Esophagus squamous epithelium (tissue), 4 donors: Measurements from ENCODE around the gene ADAM12.

Experiments
- CTCF ChIP-seq, 6 experiments: fragments of 450-650 bp in 4 of 6; fragments of 200-600 bp in 2 of 6; sonication (generic) in 2 of 6; IDR thresholded peaks; one replicate each; pipeline ENCODE4 v1.5.1; 2016 to 2019; ENCODE audit warnings: antibody characterized with exemption in 6 of 6, mild to moderate bottlenecking in 4 of 6, moderate library complexity in 4 of 6
- POLR2A ChIP-seq, 4 donors: fragments of 450-650 bp; IDR thresholded peaks; one replicate each; pipeline ENCODE4 v1.6.1; 2017; ENCODE audit warnings: antibody characterized with exemption in 4 of 4, mild to moderate bottlenecking in 4 of 4, moderate library complexity in 3 of 4

- no peak for TF ChIP-seq CTCF (IDR thresholded peaks at IDR 0.05)
- no peak for TF ChIP-seq POLR2A (IDR thresholded peaks at IDR 0.05)
Measured at GRCh38 chr10:126109893-126110292, 278.4 kb downstream of the ADAM12 start.
